Stimulated activated CD4-positive, alpha-beta T cell treated with anti-CD3 and anti-CD28 coated beads, TNF-alpha, amount 100 ng/mL, for 48 hours (primary cell): Measurements from ENCODE around the gene ALG1.
A peak's percentile ranks its signal among the peaks of the same experiment; 100 is the strongest.
"Not testable (repeated sequence)": the region's sequence is repeated elsewhere in the genome, so short reads cannot be mapped to it uniquely, and the experiment has no call there.

Experiments
- DNase-seq, 3 donors: peaks; one replicate each; pipeline ENCODE4 v3.0.0-alpha.2; 2020; ENCODE audit warnings: low read depth in 3 of 3

ALG1 gene

GRCh38 chr16:5044581-5044980, 27.1 kb upstream of the ALG1 start:
- not testable (repeated sequence) for DNase-seq

GRCh38 chr16:5045499-5046115, 26.0 kb upstream of the ALG1 start:
- no peak for DNase-seq

- DNase-seq: no peak
Measured at GRCh38 chr16:5046914-5047313, 24.7 kb upstream of the ALG1 start.

GRCh38 chr16:5054876-5055865, 16.5 kb upstream of the ALG1 start:
- DNase-seq: no peak

- DNase-seq: peak in 2 of 3 donors; percentile 18 to 19
Measured at GRCh38 chr16:5056352-5056751, 15.3 kb upstream of the ALG1 start.

- DNase-seq: no peak
Measured at GRCh38 chr16:5058476-5058875, 13.2 kb upstream of the ALG1 start.

GRCh38 chr16:5059386-5060072, 12.1 kb upstream of the ALG1 start:
- DNase-seq: no peak

- no peak for DNase-seq
Measured at GRCh38 chr16:5060073-5060641, 11.5 kb upstream of the ALG1 start.

GRCh38 chr16:5062051-5062450, 9.6 kb upstream of the ALG1 start:
- DNase-seq: no peak

- no peak for DNase-seq
Measured at GRCh38 chr16:5062790-5063765, 8.6 kb upstream of the ALG1 start.

GRCh38 chr16:5064915-5065314, 6.7 kb upstream of the ALG1 start:
- DNase-seq: no peak

GRCh38 chr16:5065326-5065725, 6.3 kb upstream of the ALG1 start:
- no peak for DNase-seq

- no peak for DNase-seq
Measured at GRCh38 chr16:5065813-5066212, 5.8 kb upstream of the ALG1 start, which contains the start of gene C16orf89. Gene C16orf89 (minus strand): TSS chr16:5065956. CDS start chr16:5065908, 48 bp downstream.

GRCh38 chr16:5066511-5066910, 5.1 kb upstream of the ALG1 start:
- DNase-seq: no peak

GRCh38 chr16:5069048-5069447, 2.6 kb upstream of the ALG1 start:
- no peak for DNase-seq

- DNase-seq: no peak
Measured at GRCh38 chr16:5069854-5070253, 1.8 kb upstream of the ALG1 start.

GRCh38 chr16:5070431-5071186, 1.0 kb upstream of the ALG1 start:
- DNase-seq: no peak

- no peak for DNase-seq
Measured at GRCh38 chr16:5071341-5071680, 332 bp upstream of the ALG1 start.

GRCh38 chr16:5072334-5073278, 963 bp downstream of the ALG1 start:
- no peak for DNase-seq
